ENCODE data around the gene CD3D.

DNA sequence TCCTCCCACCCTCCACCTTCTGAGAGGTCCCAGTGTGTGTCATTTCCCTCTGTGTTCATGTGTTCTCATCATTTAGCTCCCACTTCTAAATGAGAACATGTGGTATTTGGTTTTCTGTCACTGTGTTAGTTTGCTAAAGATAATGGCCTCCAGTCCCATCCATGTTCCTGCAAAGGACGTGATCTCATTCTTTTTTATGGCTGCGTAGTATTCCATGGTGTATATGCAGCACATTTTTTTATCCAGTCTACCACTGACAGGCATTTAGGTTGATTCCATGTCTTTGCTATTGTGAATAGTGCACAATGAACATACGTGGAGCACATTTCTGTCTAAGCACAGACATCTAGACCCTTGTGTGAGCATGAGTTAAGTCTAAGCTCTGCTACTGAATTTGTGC is 32.2 kb downstream of the CD3D start:
- TF ChIP-seq, protein P1, sequence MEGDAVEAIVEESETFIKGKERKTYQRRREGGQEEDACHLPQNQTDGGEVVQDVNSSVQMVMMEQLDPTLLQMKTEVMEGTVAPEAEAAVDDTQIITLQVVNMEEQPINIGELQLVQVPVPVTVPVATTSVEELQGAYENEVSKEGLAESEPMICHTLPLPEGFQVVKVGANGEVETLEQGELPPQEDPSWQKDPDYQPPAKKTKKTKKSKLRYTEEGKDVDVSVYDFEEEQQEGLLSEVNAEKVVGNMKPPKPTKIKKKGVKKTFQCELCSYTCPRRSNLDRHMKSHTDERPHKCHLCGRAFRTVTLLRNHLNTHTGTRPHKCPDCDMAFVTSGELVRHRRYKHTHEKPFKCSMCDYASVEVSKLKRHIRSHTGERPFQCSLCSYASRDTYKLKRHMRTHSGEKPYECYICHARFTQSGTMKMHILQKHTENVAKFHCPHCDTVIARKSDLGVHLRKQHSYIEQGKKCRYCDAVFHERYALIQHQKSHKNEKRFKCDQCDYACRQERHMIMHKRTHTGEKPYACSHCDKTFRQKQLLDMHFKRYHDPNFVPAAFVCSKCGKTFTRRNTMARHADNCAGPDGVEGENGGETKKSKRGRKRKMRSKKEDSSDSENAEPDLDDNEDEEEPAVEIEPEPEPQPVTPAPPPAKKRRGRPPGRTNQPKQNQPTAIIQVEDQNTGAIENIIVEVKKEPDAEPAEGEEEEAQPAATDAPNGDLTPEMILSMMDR (IDR thresholded peaks at IDR 0.05) = no peak
- no peak for TF ChIP-seq POLR2A (IDR thresholded peaks at IDR 0.05)
